C4-2B (cell line): ENCODE data around the gene TP73.

Source experiments
- CTCF ChIP-seq: fragments of 450-650 bp; conservative IDR thresholded peaks from 2 replicates; pipeline ENCODE4 v1.5.1; 2017; ENCODE audit warnings: mild to moderate bottlenecking
- ZFX ChIP-seq: fragments of 450-650 bp; IDR thresholded peaks from 2 replicates; pipeline ENCODE4 v1.6.1; 2017

- TF ChIP-seq ZFX (no peak), CTCF (no peak)
These were observed 32.9 kb downstream of the TP73 start for GRCh38 chr1:3685222-3685621.
